GM19023 (cell line): ENCODE data around the gene NEO1.
"Not testable (repeated sequence)": the region's sequence is repeated elsewhere in the genome, so short reads cannot be mapped to it uniquely, and the experiment has no call there.

ENCODE experiments used
- ATAC-seq: cut with Tn5 transposase; IDR thresholded peaks from one replicate; pipeline ENCODE4 v1.9.1; 2021; ENCODE audit warnings: mild to moderate bottlenecking, moderate library complexity; ENCODE audit not compliant: unreplicated experiment

Gene NEO1

DNA sequence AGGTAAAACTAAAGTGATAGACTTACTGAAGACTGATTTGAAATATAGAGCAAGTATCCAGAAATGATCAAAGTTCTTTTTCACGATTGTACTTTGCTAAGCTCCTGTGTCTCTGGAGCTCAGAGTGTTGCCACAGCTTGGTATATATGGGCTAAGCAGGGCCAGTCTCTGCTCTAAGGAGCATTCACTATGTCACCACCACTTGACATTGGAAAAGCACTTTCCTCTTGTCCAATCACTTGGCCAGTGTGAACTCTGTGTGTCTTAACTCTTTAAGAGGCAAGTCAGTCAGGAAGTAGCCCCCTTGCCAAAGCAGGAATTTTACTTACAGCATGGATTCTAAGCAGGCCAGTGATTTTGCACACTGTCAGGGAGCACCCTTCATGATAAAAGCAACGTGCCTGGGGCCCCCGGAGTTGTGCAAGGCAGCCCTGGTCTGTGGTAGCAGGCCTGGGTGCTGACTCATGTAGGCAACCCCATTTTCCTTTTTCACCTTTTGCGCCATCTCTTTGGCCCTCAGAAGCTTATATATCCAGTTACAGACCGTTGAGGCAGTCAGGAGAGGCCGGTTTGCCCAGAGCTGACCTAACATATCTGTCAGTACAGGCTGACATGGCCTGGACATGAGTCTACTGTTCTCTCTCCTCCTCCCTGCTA is 243.5 kb downstream of the NEO1 start:
- ATAC-seq: no peak

GRCh38 chr15:73296609-73297353 is 244.5 kb downstream of the NEO1 start:
- no peak for ATAC-seq

GRCh38 chr15:73298522-73299245 is 246.4 kb downstream of the NEO1 start:
- no peak for ATAC-seq

- not testable (repeated sequence) for ATAC-seq
Observed at GRCh38 chr15:73300286-73300685, 248.0 kb downstream of the NEO1 start.

DNA sequence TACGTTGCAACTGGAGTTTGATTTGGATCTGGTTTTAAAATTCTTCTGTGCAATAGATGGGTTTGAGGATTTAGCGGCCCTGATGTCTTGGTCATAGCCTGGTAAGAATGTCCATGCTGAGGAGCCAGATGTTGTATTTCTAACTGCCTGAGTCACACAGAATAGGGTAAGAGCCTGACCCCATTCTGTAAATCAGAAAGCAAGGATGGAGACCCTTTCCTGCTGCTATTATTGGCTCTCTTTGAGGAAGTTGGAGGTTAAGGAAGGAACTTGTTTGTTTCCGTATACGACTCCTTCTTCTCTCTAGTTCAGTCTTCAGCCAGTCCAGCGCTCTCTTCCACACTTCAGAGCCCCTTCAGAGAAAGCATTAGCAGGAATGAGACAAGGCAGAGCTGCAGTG is 251.4 kb downstream of the NEO1 start:
- no peak for ATAC-seq

GRCh38 chr15:73305331-73306211 is 253.3 kb downstream of the NEO1 start:
- no peak for ATAC-seq

DNA sequence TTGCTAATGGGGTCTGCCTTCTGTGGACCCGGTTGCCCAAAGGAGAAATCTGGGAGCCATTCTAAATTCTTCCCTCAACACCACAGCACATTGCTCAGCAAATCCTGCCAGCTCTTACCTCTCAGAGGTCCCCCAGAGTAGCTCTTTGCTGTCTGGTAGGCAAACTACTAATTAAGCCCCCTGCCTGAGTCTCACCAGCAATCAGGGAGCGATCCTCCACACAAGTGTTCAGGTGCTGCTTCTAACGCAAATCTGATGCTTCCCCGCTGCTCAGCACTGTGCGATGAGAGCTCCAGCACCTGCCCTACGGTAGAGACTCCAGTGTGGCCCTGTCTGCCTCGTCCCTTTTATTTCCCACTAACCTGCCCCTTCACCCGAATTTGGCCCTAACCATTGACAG is 256.0 kb downstream of the NEO1 start:
- no peak for ATAC-seq

GRCh38 chr15:73313861-73314260 is 261.6 kb downstream of the NEO1 start:
- no peak for ATAC-seq

GRCh38 chr15:73317651-73318462 is 265.6 kb downstream of the NEO1 start:
- no peak for ATAC-seq

- no peak for ATAC-seq
Observed at GRCh38 chr15:73318463-73319351, 266.4 kb downstream of the NEO1 start.

DNA sequence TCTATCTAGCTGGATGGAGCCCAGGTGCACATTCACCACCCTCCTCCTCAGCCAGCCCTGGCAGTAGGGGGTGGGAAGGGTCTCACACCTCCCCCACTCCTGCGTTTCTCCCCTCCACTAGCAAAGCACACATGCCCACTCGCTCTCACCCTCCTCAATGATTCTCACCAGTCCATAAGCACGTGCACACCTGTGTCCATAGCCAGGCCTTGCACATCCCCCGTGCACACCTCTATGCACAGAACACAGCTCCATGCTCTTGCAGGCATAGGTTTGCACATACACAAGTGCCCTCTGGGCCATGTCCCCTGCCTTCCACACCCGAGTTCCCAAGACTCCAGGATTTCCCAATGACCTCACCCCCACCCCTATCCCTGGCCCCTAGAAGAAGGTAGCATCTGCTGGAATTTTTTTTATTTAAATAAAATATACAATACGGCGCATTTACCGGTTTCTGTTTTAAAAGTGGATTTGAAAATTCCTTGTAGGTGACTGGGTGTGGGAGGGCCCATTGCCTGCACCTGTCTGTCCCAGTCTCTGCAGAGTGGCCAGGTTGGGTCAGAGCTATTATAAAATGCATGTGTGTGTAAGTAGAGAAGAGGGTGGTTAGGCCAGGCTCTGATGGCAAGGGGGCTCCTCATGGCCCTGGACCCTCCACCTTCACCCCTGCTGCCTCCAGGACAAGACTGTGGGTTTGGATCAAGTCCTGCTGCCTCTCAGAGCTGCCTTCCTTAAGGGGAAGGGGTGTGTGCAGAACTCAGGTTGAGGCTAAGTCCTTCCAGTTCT is 267.4 kb downstream of the NEO1 start:
- ATAC-seq: no peak

GRCh38 chr15:73320619-73321180 is 268.4 kb downstream of the NEO1 start:
- ATAC-seq: no peak

DNA sequence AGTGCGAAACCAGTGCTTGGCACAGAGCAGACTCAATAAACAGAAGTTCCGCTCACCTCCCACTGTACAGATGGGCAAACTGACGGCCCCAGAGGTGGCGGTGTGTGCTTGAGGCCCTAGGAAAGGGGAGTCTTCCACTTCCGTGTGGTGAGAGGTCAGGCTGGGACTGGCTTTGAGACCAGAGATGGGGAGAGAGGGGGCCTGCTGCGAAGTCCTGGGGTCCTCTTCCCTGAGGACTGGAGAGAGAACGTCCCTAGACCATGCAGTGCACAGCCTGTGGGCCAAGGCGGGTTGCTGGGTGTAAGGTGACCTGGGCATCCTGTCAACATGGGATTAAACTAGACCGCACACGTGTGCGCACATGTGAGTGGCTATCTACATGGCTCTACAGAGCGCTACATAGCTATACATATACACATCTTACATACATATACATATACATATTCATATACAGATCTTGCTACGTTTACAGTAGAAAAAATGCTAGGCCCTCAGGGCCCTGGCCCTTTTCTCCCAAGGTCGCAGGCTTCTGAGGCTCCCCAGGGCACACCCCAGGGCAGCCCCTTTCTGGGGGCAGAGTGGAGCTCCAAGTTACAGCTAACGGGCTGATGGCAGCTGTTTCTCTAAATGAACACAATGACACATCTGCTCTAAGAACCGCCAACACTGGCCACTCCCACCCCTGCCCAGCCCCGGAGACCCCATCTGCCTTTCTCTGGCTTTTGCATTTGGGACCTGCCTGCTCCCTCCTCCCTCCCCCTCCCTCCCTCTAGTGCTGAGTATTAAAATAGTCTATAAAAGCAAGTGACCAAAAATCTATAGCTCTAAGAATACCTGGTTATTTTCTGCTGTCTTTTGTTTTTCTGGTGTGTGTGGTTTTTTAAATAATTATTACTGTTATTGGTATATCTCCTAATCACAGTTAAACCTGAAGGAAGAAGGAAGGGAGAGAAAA is 269.5 kb downstream of the NEO1 start:
- ATAC-seq: no peak

GRCh38 chr15:73322665-73323373 is 270.6 kb downstream of the NEO1 start:
- no peak for ATAC-seq

DNA sequence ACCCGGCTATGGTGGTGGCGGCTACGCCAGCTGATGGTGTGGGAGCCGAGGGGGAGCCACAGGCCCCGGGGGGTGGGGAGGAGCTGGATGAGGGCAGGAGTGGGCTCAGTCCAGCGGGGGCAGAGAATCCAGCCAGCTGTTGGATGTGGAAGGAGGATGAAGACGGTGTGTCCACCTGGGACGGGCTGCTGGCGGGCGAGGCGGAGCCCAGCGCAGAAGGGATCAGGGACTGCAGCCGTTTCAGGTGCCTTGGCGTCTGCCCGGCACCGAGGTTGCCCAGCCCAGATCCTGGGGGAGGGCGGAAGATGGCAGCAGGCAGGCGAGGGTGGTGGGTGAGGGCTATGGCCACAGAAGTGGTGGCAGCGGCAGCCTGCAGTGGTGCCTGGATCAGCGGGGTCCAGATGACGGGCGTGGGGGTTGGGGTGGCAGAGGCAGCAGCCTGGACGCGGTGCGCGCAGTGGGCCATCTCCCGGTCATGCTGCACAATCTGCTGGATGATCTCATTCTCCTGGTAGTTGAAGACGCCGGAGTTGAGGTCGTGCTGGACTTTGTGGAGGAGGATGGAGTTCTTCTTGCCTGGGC is 271.2 kb downstream of the NEO1 start:
- no peak for ATAC-seq

GRCh38 chr15:73323956-73324355 is 271.7 kb downstream of the NEO1 start:
- no peak for ATAC-seq
